SH-SY5Y (cell line): Measurements from ENCODE around the gene DZIP3.

Experiments
- GATA2 ChIP-seq: IDR thresholded peaks from 2 replicates; pipeline ENCODE4 v1.6.1; 2011; ENCODE audit warnings: mild to moderate bottlenecking, low read depth, low read length
- GATA3 ChIP-seq: IDR thresholded peaks from 2 replicates; pipeline ENCODE4 v1.6.1; 2011; ENCODE audit warnings: low read depth, mild to moderate bottlenecking, low read length, moderate library complexity

- TF ChIP-seq GATA2 (no peak), GATA3 (no peak)
These were observed 10.3 kb downstream of the DZIP3 start for GRCh38 chr3:108599677-108600409.
